LHCN-M2 (cell line): ENCODE data around the gene LARP4B. TPM values are rescaled to one million over a fixed set of nuclear protein-coding genes. Genes with fewer than 3 reads are reported as not detected.
A peak's percentile ranks its signal among the peaks of the same experiment; 100 is the strongest.

Source experiments
- DNase-seq: peaks from one replicate; pipeline ENCODE4 v3.0.0-alpha.2; 2012; ENCODE audit warnings: low read depth
- polyA plus RNA-seq: library from polyadenylated mRNA; unstranded; fragments of >200 nt; gene quantifications from one replicate; pipeline ENCODE4 v1.2.1, GENCODE V29; 2012; ENCODE audit warnings: missing spikeins
- total RNA-seq: library from RNA; depleted of rRNA; stranded (reverse); fragments of >200 nt; gene quantifications from 2 replicates; pipeline ENCODE4 v1.2.3, GENCODE V29; 2014; rRNA removed

The LARP4B gene
- 30.5 and 32.6 TPM in 2 replicates for total RNA-seq
- 21.2 TPM for polyA plus RNA-seq

- peak; percentile 97 for DNase-seq
Observed at GRCh38 chr10:931326-932318, at the start of gene LARP4B. Gene LARP4B, minus strand, starts transcription at chr10:931705. Its CDS starts 45,984 bp downstream, at chr10:885721.

DNA sequence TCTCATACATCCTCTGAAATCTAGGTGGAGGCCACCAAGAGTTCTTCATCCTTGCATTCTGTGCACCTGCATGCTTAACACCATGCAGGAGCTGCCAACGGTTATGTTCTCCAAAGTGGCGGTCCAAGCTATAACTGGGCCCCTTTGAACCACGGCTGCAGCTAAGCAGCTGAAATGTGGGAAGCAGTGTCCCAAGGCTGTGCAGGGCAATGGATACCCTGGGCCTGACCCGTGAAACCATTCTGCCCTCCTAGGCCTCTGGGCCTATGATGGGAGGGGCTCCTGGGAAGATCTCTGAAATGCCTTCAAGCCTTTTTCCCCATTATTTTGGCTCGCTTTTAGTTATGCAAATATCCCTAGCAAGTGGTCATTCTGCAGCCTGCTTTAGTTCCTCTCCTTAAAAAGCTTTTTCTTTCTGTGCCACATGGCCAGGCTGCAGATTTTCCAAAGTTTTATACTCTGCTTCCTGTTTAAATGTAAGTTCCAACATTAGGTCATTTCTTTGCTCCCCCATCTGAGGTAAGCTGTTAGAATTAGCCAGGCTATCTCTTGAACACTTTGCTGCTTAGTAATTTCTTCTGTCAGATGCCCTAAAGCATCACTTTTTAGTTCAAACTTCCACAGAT is 49.1 kb upstream of the LARP4B start:
- DNase-seq, result no peak

DNA sequence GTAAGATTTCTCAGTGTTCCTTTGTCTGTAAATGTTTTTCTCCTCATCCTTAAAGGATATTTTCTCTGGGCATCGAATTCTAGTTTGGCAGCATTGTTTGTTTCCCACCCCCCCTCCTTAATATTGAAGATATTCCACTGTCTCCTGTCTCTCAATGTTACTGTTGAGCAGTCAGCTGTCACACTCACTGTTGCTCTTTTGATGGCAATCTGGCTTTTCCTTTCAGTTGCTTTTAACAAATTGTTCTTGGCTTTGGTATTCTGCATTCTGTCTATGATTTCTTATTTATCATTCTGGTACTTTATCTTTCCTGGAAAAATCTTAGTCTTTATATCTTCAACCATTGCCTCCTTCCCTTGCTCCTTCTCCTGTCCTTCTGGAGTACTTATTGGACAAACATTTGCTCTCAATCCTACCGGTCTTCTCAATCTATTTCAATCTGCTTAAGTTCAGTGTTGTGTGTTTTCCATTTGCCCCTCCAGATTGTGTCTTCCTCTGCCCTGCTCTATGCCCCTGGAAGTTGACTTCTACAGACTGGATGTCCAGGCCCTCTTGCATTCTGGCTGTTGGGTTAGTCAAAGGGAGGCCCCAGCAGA is 47.4 kb upstream of the LARP4B start:
- peak; percentile 8 for DNase-seq

- DNase-seq, result no peak
Observed at GRCh38 chr10:976316-976715, 44.8 kb upstream of the LARP4B start.

- DNase-seq, result no peak
Observed at GRCh38 chr10:974785-975074, 43.2 kb upstream of the LARP4B start.

DNA sequence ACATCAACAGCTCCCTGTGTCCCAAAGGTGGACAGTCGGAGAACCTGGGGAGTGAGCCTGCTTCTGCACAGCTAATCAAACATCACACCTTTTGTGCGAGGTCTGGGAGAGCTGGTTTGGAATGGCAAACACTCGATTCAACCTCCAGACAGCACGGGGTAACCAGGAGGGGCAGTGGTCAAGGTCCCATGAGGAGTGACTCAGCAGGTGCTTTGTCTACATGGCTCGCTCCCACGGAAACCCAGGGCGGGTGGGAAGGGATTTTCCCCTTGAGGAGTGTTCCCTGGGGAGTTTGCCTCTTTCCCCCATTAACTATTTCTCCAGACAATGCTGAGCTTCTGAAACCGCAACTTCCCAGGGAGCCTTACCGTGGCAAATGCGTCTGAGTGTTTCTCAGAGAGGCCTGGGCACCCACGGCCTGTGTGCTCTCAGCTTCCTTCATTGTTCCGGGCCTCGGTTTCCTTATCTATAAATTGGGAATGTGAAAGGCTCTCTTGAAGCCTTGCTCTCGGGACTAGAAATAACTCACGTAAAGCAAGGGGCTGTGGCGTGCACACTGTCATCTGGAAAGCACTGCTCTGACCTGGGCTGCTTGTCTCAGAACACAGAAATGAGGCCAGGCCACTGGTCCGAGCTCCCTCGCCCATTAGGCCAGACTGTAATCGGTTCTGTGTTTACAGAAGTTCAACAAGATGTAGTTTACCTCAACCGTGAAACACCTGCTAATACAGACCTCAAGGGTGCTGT is 42.7 kb upstream of the LARP4B start:
- DNase-seq, result no peak

DNA sequence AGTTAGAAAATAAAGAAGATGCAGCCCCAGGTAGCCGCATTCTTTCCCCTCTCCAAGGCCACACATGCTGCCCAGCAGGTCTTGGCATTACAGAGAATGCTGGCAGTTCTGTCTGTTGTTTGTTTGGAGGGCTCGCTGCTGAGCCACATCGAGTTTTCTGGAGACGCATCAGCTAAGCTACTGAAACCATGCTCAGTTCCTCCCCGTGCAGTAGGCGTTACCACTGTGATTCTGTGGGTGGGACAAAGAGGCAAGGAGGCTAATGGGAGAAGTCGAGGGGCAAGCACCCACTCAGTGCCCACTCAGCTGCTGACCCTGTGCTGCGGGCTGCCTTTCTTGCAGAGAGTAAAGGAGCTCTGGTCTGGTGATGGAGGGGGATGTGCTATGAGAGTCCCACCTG is 41.3 kb upstream of the LARP4B start:
- no peak for DNase-seq

DNA sequence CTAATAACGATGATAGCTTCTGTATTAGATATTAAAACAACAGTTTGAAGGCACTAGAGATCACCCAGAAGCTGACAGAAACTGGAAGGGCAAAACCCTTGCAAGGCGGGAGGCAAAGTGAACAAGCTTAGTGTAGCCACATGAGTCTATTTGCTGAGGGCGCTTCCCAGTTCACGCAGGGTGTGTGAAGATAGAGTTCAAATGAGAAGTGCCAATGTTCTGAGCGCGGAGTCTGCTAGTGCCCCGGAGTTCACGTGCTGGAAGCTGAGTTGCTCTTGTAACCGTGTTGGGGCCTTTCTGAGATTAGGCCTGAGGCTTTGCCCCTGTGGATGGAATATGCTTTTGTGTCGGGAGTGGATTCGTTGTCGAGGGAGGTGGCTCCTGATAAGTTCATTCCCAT is 40.1 kb upstream of the LARP4B start:
- no peak for DNase-seq

DNA sequence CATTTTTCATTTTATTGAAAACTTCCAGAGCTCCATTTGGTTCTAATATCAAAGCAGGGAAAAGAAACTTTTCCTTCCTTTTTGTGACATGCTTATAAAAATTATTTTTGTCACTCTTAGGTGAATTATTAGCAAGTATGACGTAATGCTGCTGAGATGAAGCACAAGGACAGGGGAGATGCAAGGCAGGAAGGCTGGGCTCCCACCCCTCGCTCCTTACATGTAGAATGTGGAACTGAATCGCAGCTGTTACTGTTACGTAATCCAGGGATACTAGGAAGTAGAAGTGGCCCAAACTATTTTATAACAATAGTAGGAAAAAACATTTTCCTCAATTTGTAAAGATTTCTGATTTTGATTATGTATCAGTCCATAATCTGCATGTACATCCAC is 39.6 kb upstream of the LARP4B start:
- DNase-seq, result peak; percentile 81

GRCh38 chr10:970311-971149 is 39.0 kb upstream of the LARP4B start:
- peak; percentile 51 for DNase-seq

- DNase-seq, result no peak
Observed at GRCh38 chr10:969473-970150, 38.1 kb upstream of the LARP4B start.

DNA sequence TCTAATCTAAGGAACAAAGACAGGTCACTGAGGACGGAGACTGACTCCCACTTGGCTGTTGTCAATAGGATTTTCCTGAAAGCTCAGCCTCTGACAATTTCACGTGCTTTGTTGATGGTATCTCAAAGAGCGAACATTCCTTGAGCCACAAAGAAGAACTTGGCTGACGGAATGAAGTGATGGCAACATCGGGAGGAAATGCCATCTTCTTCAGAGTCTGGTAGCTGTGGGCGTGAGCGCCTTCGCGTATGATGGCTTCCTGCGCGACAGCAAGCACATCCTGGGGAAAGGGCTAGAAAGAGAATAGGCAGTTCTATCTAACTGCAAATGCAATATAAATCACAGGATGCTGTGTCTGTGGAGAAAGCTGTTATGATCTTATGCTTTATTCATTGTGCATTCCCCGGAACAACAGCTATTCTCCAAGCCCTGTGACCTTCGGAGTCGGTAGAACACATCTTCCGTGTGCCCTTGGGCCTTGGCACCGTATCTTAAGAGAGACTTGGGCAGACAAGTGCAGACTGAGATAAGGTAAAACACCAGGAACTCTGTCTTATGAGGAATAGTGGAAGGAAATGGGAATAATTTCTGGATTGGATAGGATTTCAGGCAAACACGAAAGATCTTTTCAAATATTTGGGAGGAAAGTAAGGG is 37.2 kb upstream of the LARP4B start:
- DNase-seq, result no peak

DNA sequence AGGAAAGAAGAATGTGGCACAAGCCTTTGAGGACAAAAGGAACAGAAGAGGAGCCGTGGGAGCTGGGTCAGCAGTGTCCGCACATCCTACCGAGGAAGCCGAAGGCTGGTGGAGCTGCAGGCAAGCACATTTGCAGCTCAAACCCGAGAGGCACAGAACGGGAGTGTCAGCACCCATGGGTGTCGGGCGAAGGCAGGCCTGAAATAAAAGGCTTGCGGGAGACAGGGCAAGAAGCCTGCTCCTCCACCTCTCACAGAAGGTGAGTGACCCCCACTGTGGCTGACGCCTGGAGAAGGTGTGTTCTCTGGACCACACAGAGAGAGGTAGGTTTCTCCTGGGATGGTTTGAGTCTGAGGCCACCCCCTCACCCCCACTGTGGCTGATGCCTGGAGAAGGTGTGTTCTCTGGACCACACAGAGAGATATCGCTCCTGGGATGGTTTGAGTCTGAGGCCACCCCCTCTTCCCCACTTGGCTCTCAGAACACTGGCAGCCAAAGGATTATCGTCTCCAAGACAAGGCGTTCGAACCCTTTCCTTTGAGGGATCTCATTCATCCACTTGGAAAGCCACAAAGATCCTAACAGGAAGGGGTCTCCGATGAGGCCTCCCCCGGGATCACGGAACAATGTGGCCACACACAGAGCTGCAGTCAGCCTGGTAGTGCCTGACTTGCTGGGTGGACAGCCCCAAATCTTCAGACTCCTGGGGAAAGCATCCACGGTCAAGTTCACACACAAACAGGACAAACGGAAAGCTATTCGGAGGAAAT is 35.1 kb upstream of the LARP4B start:
- no peak for DNase-seq

GRCh38 chr10:964988-965417 is 33.5 kb upstream of the LARP4B start:
- DNase-seq, result no peak

DNA sequence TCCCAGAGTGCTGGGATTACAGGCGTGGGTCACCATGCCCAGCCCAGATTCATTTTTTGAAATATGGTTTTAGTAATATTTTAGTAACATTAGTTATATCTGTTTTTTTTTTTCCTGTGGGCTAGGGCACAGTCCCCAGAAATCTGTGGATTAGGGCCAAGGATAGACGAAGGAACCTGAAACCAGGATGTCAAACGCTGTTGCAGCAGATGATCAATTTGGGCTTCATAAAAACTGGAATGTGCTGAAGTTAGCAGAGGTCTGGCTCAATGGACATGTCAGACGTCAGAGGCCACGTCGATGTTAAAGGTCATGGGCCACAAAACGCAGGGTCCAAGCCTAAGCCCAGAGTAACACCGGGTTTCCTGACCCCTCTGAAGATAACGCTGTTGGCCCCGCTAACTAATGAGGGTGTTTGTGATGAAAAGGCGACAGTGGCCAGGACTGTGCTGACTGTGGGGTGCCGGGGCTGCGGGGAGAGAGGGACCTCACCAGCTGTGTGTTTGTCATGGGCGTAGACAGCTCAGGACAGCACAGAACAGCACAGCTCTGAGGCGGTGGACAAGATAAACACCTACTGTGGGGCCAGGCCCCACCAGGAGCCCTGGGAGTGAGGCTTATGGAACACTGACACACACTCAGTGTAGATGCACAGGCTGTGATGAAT is 32.9 kb upstream of the LARP4B start:
- peak; percentile 42 for DNase-seq

DNA sequence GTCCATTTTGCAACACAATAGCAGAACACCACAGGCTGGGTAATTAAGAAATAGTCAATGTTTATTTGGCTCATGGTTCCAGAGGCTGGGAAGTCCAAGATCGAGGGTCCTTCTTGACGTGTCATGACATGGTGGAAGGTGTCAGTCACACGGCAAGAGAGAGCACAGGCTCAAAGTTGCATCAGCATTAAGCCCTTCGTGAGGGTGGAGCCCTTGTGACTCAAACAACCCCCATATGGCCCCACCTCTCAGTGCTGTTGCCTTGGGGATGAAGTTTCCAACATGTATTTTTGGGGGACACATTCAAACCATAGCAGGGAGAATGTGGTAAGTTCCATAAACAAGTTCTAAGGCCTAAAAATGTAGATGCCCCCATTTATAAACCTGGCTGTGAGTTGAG is 32.1 kb upstream of the LARP4B start:
- DNase-seq, result no peak

GRCh38 chr10:963186-963585 is 31.7 kb upstream of the LARP4B start:
- DNase-seq, result no peak

GRCh38 chr10:962342-962741 is 30.8 kb upstream of the LARP4B start:
- no peak for DNase-seq
